Stomach (tissue), 9 donors: ENCODE measurements around the gene BTNL2. TPM values are rescaled to one million over a fixed set of nuclear protein-coding genes. Genes with fewer than 3 reads are reported as not detected.

ENCODE experiments used
- DNase-seq, 2 donors: peaks; one replicate each; pipeline versions ENCODE4 v3.0.0 to v3.0.0-alpha.2; 2013 to 2019
- H3K27ac ChIP-seq, 5 donors: fragments of 200-600 bp in 4 of 5; sonication (generic) in 4 of 5; one replicate each; pipeline ENCODE4 v1.5.1; 2013 to 2019; ENCODE audit warnings: mild to moderate bottlenecking in 1 of 5, moderate library complexity in 1 of 5
- H3K27me3 ChIP-seq, 3 donors: fragments of 200-600 bp; sonication (generic); one replicate each; pipeline ENCODE4 v1.5.1; 2017 to 2019; ENCODE audit warnings: mixed run types in 1 of 3
- H3K36me3 ChIP-seq, 4 donors: fragments of 200-600 bp; sonication (generic); 1 replicate in 3 of 4; 2 replicates in 1 of 4; pipeline ENCODE4 v1.5.1; 2016 to 2019
- H3K4me1 ChIP-seq, 4 donors: fragments of 200-600 bp; sonication (generic); one replicate each; pipeline ENCODE4 v1.5.1; 2016 to 2019
- H3K4me3 ChIP-seq, 4 donors: fragments of 200-600 bp; sonication (generic) in 3 of 4; one replicate each; pipeline ENCODE4 v1.5.1; 2016 to 2019; ENCODE audit warnings: mild to moderate bottlenecking in 1 of 4
- H3K9me3 ChIP-seq, 4 donors: fragments of 200-600 bp; sonication (generic); one replicate each; pipeline ENCODE4 v1.5.1; 2016 to 2019
- CTCF ChIP-seq, 7 experiments: fragments of 450-650 bp in 4 of 7; fragments of 200-600 bp in 3 of 7; sonication (generic) in 3 of 7; IDR thresholded peaks; one replicate each; pipeline ENCODE4 v1.5.1; 2016 to 2019; ENCODE audit warnings: antibody characterized with exemption in 7 of 7, control low read depth in 2 of 7, mild to moderate bottlenecking in 1 of 7
- EP300 ChIP-seq: sonication (generic); formaldehyde crosslinking; IDR thresholded peaks from one replicate; pipeline ENCODE4 v1.6.1; 2017; ENCODE audit warnings: antibody characterized with exemption
- POLR2A ChIP-seq, 4 donors: fragments of 450-650 bp; IDR thresholded peaks; one replicate each; pipeline ENCODE4 v1.6.1; 2016; ENCODE audit warnings: antibody characterized with exemption in 4 of 4, control low read depth in 2 of 4, mild to moderate bottlenecking in 1 of 4, moderate library complexity in 1 of 4
- POLR2AphosphoS5 ChIP-seq, 3 donors: sonication (generic); formaldehyde crosslinking; IDR thresholded peaks; one replicate each; pipeline ENCODE4 v1.6.1; 2016; ENCODE audit warnings: antibody characterized with exemption in 3 of 3
- WGBS, 5 donors: extraction: QIAGEN DNeasy Blood & Tissue Kit in 3 of 5; methylation state at CpG; one replicate each; pipeline versions ENCODE4 v1.1.5 to v1.1.7; 2013 to 2018; 5-methylcytosine and 5-hydroxymethylcytosine counted together
- intact Hi-C: fragments of 100-400 bp; cut with DNase I; formaldehyde crosslinking; loops from one replicate; pipeline ENCODE4 v1.15.1; 2023; ENCODE audit warnings: low total_unique reads
- polyA plus RNA-seq, 3 donors: library from polyadenylated mRNA; stranded (reverse); fragments of 200-250 nt; gene quantifications; one replicate each; pipeline ENCODE4 v1.2.3, GENCODE V29; 2013
- total RNA-seq, 5 donors: library from RNA; depleted of rRNA; stranded (reverse); fragments of >200 nt; gene quantifications; one replicate each; pipeline versions ENCODE4 v1.1.0 to v1.2.3, GENCODE V29; 2014 to 2016
- donor health status: healthy with polysubstance abuse.
- donor health status: Bipolar disorder and iron deficiency.
- donor health status: healthy.

BTNL2 gene
- total and polyA plus RNA-seq, 8 donors = not detected

- Histone ChIP-seq H3K27ac (no peak overlapping the region), H3K9me3 (no peaks in the 10 kb centered on the region), H3K4me3 (no peak overlapping the region), H3K27me3 (no peaks in the 10 kb centered on the region), H3K36me3 (no peaks in the 10 kb centered on the region), H3K4me1 (peaks cover 0 to 5% (median 0%) of the 10 kb centered on the region in 4 donors)
- TF ChIP-seq EP300 (no peak), POLR2AphosphoS5 (IDR thresholded peaks at IDR 0.05) (no peak), CTCF (IDR thresholded peaks at IDR 0.05) (no peak), POLR2A (IDR thresholded peaks at IDR 0.05) (no peak)
- intact Hi-C loops = no loop called here
- no peak for DNase-seq
- 93 to 100% (median 98%) methylated on average over 1 of the region's 1 CpG for WGBS, 5 donors
Observed at GRCh38 chr6:32386040-32386439, 20.9 kb downstream of the BTNL2 start.

- WGBS, 5 donors = 13 to 75% (median 48%) methylated on average over 1 of the region's 1 CpG
- Histone ChIP-seq H3K9me3 (no peaks in the 10 kb centered on the region), H3K4me1 (peaks cover 0 to 5% (median 0%) of the 10 kb centered on the region in 4 donors), H3K27ac (no peak overlapping the region), H3K4me3 (no peak overlapping the region), H3K27me3 (no peaks in the 10 kb centered on the region), H3K36me3 (no peaks in the 10 kb centered on the region)
- DNase-seq = no peak
- intact Hi-C loops = no loop called here
- TF ChIP-seq CTCF (IDR thresholded peaks at IDR 0.05) (no peak), EP300 (no peak)
Observed at GRCh38 chr6:32382757-32383420, 24.1 kb downstream of the BTNL2 start.

GRCh38 chr6:32379545-32379944 lies 27.4 kb downstream of the BTNL2 start:
- TF ChIP-seq POLR2A (IDR thresholded peaks at IDR 0.05) = no peak
- TF ChIP-seq CTCF (IDR thresholded peaks at IDR 0.05) = no peak
- no peak for TF ChIP-seq POLR2AphosphoS5 (IDR thresholded peaks at IDR 0.05)
- no peak for TF ChIP-seq EP300
- Histone ChIP-seq H3K4me1 (no peaks in the 10 kb centered on the region), H3K27ac (no peak overlapping the region), H3K27me3 (no peaks in the 10 kb centered on the region), H3K9me3 (no peaks in the 10 kb centered on the region), H3K36me3 (no peaks in the 10 kb centered on the region), H3K4me3 (no peak overlapping the region)
- no peak for DNase-seq
- intact Hi-C loops = no loop called here
- 56 to 75% (median 70%) methylated on average over 2 of the region's 2 CpGs for WGBS, 5 donors

GRCh38 chr6:32375739-32376529 lies 31.0 kb downstream of the BTNL2 start:
- no peak overlapping the region for H3K27ac ChIP-seq
- DNase-seq = no peak
- H3K27me3 ChIP-seq = no peaks in the 10 kb centered on the region
- no peaks in the 10 kb centered on the region for H3K9me3 ChIP-seq
- H3K36me3 ChIP-seq = no peaks in the 10 kb centered on the region
- H3K4me1 ChIP-seq = peaks cover 0 to 4% (median 0%) of the 10 kb centered on the region in 4 donors
- no peak overlapping the region for H3K4me3 ChIP-seq
- intact Hi-C loops = no loop called here
- WGBS, 5 donors = 75 to 91% (median 84%) methylated on average over 7 of the region's 7 CpGs
- TF ChIP-seq POLR2AphosphoS5 (IDR thresholded peaks at IDR 0.05) = no peak
- TF ChIP-seq CTCF (IDR thresholded peaks at IDR 0.05) = no peak
- no peak for TF ChIP-seq EP300
- no peak for TF ChIP-seq POLR2A (IDR thresholded peaks at IDR 0.05)
